Activated CD8-positive, alpha-beta memory T cell treated with anti-CD3 and anti-CD28 coated beads for 48 hours (primary cell): ENCODE measurements around the gene GPR155.

Source experiments
- DNase-seq, 3 experiments: peaks; one replicate each; pipeline ENCODE4 v3.0.0-alpha.2; 2020; ENCODE audit warnings: low read depth in 2 of 3, low spot score in 2 of 3

GPR155 gene

GRCh38 chr2:174486563-174487107, at the start of gene GPR155:
Gene GPR155, minus strand, starts transcription at chr2:174487029. Its CDS starts 5,073 bp downstream, at chr2:174481956.
- DNase-seq = peak in 1 of 3 experiments; percentile 28

- no peak for DNase-seq
These were observed 49.2 kb upstream of the GPR155 start for GRCh38 chr2:174535757-174536703.

GRCh38 chr2:174535083-174535482, 48.3 kb upstream of the GPR155 start:
- no peak for DNase-seq

GRCh38 chr2:174529916-174530315, 43.1 kb upstream of the GPR155 start:
- DNase-seq = no peak

- DNase-seq = no peak
These were observed 41.1 kb upstream of the GPR155 start for GRCh38 chr2:174527959-174528358.

- no peak for DNase-seq
These were observed 40.4 kb upstream of the GPR155 start for GRCh38 chr2:174527101-174527721.

GRCh38 chr2:174524527-174524926, 37.7 kb upstream of the GPR155 start:
- no peak for DNase-seq

GRCh38 chr2:174522553-174522952, 35.7 kb upstream of the GPR155 start:
- no peak for DNase-seq

GRCh38 chr2:174518395-174518794, 31.6 kb upstream of the GPR155 start:
- no peak for DNase-seq

GRCh38 chr2:174516501-174517378, 29.9 kb upstream of the GPR155 start:
- DNase-seq = no peak

GRCh38 chr2:174512345-174512744, 25.5 kb upstream of the GPR155 start:
- DNase-seq = no peak

- no peak for DNase-seq
These were observed 24.9 kb upstream of the GPR155 start for GRCh38 chr2:174511580-174512260.

GRCh38 chr2:174510583-174511189, 23.9 kb upstream of the GPR155 start:
- no peak for DNase-seq

GRCh38 chr2:174503161-174503809, 16.5 kb upstream of the GPR155 start:
- DNase-seq = no peak

- DNase-seq = no peak
These were observed 12.5 kb upstream of the GPR155 start for GRCh38 chr2:174499371-174499770.

- DNase-seq = no peak
These were observed 8.7 kb upstream of the GPR155 start for GRCh38 chr2:174495365-174496012.

GRCh38 chr2:174493549-174494331, 6.9 kb upstream of the GPR155 start:
- no peak for DNase-seq

GRCh38 chr2:174492963-174493431, 6.2 kb upstream of the GPR155 start:
- DNase-seq = peak in 1 of 3 experiments; percentile 14
